Bronchial epithelial cell (primary cell): ENCODE results near the gene MARCKSL1. TPM values are rescaled to one million over a fixed set of nuclear protein-coding genes. Genes with fewer than 3 reads are reported as not detected.

Experiments used
- DNase-seq: peaks from one replicate; pipeline ENCODE4 v3.0.0-alpha.2; 2010; ENCODE audit warnings: low read depth
- FAIRE-seq: peaks from 2 replicates; lab custom pipeline; 2011; peaks lifted over from hg19 to GRCh38; lab: Jason Lieb, UNC
- H3K27me3 ChIP-seq: 2 replicates; pipeline ENCODE4 v1.5.1; 2011; ENCODE audit warnings: low read length; ENCODE audit not compliant: control insufficient read depth, insufficient read depth
- H3K36me3 ChIP-seq: 2 replicates; pipeline ENCODE4 v1.5.1; 2011; ENCODE audit warnings: low read length; ENCODE audit not compliant: control insufficient read depth, insufficient read depth
- H3K4me3 ChIP-seq: 2 replicates; pipeline ENCODE4 v1.5.1; 2011; ENCODE audit warnings: mild to moderate bottlenecking, low read depth, low read length, control low read depth
- total RNA-seq: library from RNA; depleted of rRNA; stranded (reverse); fragments of >200 nt; gene quantifications from 2 replicates; pipeline ENCODE4 v1.2.1, GENCODE V29; 2014
- TF ChIP-seq, protein P1 (sequence below): IDR thresholded peaks from 2 replicates; pipeline ENCODE4 v1.5.1; 2011; ENCODE audit warnings: mild to moderate bottlenecking, moderate library complexity, low read length, control low read depth, inconsistent platforms; ENCODE audit not compliant: insufficient read depth, severe bottlenecking

Gene MARCKSL1
- total RNA-seq, 1 donor from 2014 or later = 4.2 TPM

DNA sequence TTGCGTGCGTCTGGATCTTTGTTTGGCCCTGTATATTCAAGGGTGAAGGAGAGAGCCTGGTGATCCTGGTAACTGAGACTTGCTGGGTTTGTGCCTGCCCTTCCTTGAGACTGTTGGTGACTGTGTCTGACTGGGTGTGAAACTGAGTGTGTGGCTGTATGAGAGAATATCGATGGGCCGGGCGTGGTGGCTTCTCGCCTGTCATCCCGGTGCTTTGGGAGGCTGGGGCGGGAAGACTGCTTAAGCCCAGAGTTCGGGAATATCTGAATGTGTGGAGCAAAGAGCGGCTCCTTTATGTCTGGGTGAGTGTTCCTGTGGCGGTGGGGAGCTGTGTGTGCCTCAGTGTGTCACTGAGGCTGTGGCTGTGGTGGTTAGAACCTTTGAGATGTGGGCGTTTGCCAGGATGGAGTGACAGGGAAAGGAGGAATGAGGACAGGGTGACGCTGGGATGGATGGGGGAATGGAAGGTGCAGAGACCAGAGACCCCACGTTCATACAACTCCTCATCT lies 2.7 kb upstream of the MARCKSL1 start:
- Histone ChIP-seq H3K27me3 (no peaks in the 10 kb centered on the region), H3K36me3 (no peaks in the 10 kb centered on the region), H3K4me3 (no peak overlapping the region)
- FAIRE-seq = no peak
- DNase-seq = no peak
- TF ChIP-seq, protein P1, sequence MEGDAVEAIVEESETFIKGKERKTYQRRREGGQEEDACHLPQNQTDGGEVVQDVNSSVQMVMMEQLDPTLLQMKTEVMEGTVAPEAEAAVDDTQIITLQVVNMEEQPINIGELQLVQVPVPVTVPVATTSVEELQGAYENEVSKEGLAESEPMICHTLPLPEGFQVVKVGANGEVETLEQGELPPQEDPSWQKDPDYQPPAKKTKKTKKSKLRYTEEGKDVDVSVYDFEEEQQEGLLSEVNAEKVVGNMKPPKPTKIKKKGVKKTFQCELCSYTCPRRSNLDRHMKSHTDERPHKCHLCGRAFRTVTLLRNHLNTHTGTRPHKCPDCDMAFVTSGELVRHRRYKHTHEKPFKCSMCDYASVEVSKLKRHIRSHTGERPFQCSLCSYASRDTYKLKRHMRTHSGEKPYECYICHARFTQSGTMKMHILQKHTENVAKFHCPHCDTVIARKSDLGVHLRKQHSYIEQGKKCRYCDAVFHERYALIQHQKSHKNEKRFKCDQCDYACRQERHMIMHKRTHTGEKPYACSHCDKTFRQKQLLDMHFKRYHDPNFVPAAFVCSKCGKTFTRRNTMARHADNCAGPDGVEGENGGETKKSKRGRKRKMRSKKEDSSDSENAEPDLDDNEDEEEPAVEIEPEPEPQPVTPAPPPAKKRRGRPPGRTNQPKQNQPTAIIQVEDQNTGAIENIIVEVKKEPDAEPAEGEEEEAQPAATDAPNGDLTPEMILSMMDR = no peak

DNA sequence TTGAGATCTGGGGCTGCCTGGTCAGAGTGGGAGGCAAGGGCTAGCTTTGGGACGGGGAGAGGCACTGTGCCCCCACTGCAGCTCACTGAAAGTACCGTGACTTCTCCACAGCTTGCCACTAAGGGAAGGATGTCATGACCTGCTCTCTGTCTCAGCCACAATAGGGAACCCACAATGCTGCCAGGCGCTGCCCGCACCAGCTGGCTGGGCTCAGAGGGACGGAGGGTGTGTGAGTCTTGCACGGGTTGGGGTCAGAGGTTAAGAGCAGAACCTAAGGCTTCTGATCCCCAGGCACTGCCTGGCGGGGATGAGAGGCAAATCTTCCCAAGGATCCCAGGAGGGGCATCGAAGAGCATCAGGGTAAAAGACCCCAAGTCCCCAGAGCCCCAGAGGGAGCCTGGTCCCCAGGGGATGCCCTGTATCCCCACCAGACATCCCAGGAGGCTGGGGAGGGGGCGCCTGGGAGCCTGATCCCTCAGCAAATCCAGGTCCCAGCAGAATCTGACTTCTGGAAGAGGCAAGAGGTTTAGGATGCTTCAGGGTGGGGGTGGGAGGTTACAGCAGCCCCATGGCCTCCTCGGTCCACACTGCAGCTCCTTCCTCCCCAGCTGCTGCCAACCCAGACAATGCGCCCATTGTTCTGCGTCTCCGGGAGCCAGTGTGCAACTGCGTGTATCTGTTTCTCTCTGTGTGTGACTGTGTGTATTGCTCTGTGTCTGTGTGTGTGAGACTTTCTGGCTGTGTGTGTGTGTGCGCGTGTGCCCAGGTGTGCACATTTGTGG lies 2.0 kb upstream of the MARCKSL1 start:
- FAIRE-seq (peak; percentile 23), DNase-seq (no peak)
- Histone ChIP-seq H3K4me3 (no peak overlapping the region), H3K36me3 (no peaks in the 10 kb centered on the region), H3K27me3 (no peaks in the 10 kb centered on the region)
- TF ChIP-seq, protein P1 = no peak

DNA sequence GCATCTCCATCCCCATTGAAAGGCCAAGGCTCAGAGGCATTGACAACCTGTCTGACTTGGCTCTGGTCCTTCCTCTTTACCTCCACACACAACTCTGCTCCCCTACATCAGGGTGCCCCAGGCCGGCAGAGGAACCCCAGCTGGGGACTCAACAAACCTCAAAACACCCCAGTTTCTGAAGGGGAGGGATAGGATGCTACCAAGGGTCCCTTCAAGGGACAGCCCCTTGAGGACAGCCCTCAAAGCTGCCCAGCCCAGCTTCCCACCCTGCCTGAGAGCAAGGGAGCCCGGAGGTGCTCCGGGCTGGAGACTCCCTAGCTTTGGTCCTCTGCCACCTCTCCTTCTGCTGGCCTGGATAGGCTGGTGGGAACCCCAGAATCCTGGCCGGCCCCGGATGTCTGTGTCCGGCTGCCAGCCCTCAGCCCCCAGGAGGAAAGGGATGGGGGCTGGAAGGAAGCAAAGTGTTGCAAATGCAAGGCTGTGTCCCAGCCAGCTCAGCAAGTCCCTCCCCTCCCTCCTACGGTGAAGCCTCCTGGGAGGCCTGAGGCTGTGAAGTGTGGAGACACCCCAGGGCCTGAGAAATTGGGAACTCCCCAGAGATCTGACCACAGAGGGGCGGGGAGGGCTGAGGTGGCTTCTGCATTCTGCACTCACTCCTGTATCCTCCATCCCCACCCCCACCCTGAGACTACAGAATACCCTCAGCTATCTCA lies 1.1 kb upstream of the MARCKSL1 start:
- FAIRE-seq (no peak), DNase-seq (peak; percentile 35)
- TF ChIP-seq, protein P1 = no peak
- Histone ChIP-seq H3K4me3 (no peak overlapping the region), H3K36me3 (peaks cover 2% of the 10 kb centered on the region), H3K27me3 (no peaks in the 10 kb centered on the region)

DNA sequence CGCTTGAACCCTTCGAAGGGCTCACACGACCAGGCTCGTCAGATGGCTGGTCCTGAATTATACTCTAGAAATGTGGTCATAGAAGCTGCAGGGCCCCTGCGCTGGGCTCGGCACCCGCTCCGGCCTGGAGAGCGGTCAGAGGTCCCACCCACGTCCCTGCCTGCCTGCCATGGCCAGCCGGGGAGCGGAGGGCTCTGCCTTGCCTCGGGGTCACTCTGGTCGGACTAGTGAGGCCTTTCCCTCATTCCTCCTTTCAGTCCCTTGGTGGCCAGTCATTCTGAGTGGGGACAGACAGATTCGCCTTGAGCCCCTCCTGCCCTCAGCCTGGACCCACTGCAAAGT lies 529 bp upstream of the MARCKSL1 start:
- no peak for FAIRE-seq
- DNase-seq = no peak
- no peaks in the 10 kb centered on the region for H3K27me3 ChIP-seq
- TF ChIP-seq, protein P1 = no peak
- H3K36me3 ChIP-seq = peaks cover 2% of the 10 kb centered on the region
- no peak overlapping the region for H3K4me3 ChIP-seq

DNA sequence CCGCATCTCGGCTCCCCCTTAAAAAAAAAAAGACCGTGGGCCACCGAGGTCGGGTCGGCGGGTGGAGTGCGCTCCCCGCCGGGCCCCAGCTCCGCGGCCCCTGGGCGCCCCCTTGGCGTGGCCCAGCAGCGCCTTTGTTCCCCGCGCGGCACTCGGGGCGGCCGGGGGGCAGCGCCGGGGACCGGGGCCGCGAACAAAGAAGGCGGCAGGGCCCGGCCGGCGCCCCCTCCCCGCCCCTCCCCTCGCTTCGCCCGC lies 571 bp downstream of the MARCKSL1 start:
- Histone ChIP-seq H3K4me3 (peak overlapping the region; percentile 56), H3K27me3 (no peaks in the 10 kb centered on the region), H3K36me3 (peaks cover 4% of the 10 kb centered on the region)
- no peak for FAIRE-seq
- no peak for DNase-seq
- TF ChIP-seq, protein P1 = no peak
